ENCODE measurements around the gene TRABD2B. TPM values are rescaled to one million over a fixed set of nuclear protein-coding genes. Genes with fewer than 3 reads are reported as not detected.

Gene TRABD2B
- total and polyA plus RNA-seq, 7 donors: 0.08 to 0.76 (median 0.42) TPM

- H3K36me3 ChIP-seq (ENCODE audit: insufficient read depth in 1 of 2, low read depth in 1 of 2): no peaks in the 10 kb centered on the region
- no peak overlapping the region for H3K27ac ChIP-seq
- no peak for DNase-seq
- H3K27me3 ChIP-seq (ENCODE audit: insufficient read depth in 3 of 3, low read length in 2 of 3): peaks cover 0 to 84% (median 12%) of the 10 kb centered on the region in 3 donors
- WGBS, 3 donors: 79 to 83% (median 82%) methylated on average over 4 of the region's 4 CpGs
- no peaks in the 10 kb centered on the region for H3K9me3 ChIP-seq
- no peak for TF ChIP-seq CTCF (IDR thresholded peaks at IDR 0.05)
- intact Hi-C loops (cut with DNase I): loop anchor here (5.0 kb wide), 5 partner anchors 182 to 532 kb away; partner anchors contain the start of gene FOXD2 (in 2 of the 2)
- ATAC-seq: no peak
- H3K4me3 ChIP-seq: no peak overlapping the region
- peaks cover 11% of the 10 kb centered on the region for H3K4me1 ChIP-seq
Observed at GRCh38 chr1:47713975-47714767, 283.0 kb downstream of the TRABD2B start.

- no peaks in the 10 kb centered on the region for H3K36me3 ChIP-seq (ENCODE audit: insufficient read depth in 1 of 2, low read depth in 1 of 2)
- TF ChIP-seq CTCF (IDR thresholded peaks at IDR 0.05): no peak
- 69 to 74% (median 72%) methylated on average over 9 of the region's 9 CpGs for WGBS, 3 donors
- DNase-seq: no peak
- no peak overlapping the region for H3K27ac ChIP-seq
- H3K4me3 ChIP-seq: no peak overlapping the region
- intact Hi-C loops (cut with DNase I): loop anchor here (5.0 kb wide), 5 partner anchors 181 to 531 kb away; partner anchors contain the start of gene FOXD2 (in 2 of the 2)
- H3K27me3 ChIP-seq (ENCODE audit: insufficient read depth in 3 of 3, low read length in 2 of 3): peaks cover 0 to 92% (median 16%) of the 10 kb centered on the region in 3 donors
- no peaks in the 10 kb centered on the region for H3K9me3 ChIP-seq
- no peak for ATAC-seq
- peaks cover 11% of the 10 kb centered on the region for H3K4me1 ChIP-seq
Observed at GRCh38 chr1:47713333-47713953, 283.7 kb downstream of the TRABD2B start.

GRCh38 chr1:47712596-47713299 is 284.4 kb downstream of the TRABD2B start:
- Histone ChIP-seq H3K27ac (no peak overlapping the region), H3K9me3 (no peaks in the 10 kb centered on the region), H3K27me3 (ENCODE audit: insufficient read depth in 3 of 3, low read length in 2 of 3) (peaks cover 0 to 94% (median 17%) of the 10 kb centered on the region in 3 donors), H3K36me3 (ENCODE audit: insufficient read depth in 1 of 2, low read depth in 1 of 2) (no peaks in the 10 kb centered on the region), H3K4me1 (peaks cover 11% of the 10 kb centered on the region), H3K4me3 (no peak overlapping the region)
- ATAC-seq (no peak), DNase-seq (no peak)
- TF ChIP-seq CTCF (IDR thresholded peaks at IDR 0.05): no peak
- intact Hi-C loops (cut with DNase I): loop anchor here (5.0 kb wide), 5 partner anchors 180 to 530 kb away; partner anchors contain the start of gene FOXD2 (in 2 of the 2)
- 67 to 73% (median 71%) methylated on average over 16 of the region's 16 CpGs for WGBS, 3 donors

GRCh38 chr1:47711848-47712492 is 285.2 kb downstream of the TRABD2B start:
- H3K36me3 ChIP-seq (ENCODE audit: insufficient read depth in 1 of 2, low read depth in 1 of 2): no peaks in the 10 kb centered on the region
- ATAC-seq (no peak), DNase-seq (no peak)
- no peak overlapping the region for H3K4me3 ChIP-seq
- no peak overlapping the region for H3K27ac ChIP-seq
- intact Hi-C loops (cut with DNase I): loop anchor here (2.0 to 5.0 kb wide), 6 partner anchors 180 to 533 kb away; partner anchors contain the start of gene FOXD2 (in 2 of the 2)
- no peak for TF ChIP-seq CTCF (IDR thresholded peaks at IDR 0.05)
- 58 to 69% (median 62%) methylated on average over 6 of the region's 6 CpGs for WGBS, 3 donors
- H3K4me1 ChIP-seq: peaks cover 11% of the 10 kb centered on the region
- H3K9me3 ChIP-seq: no peaks in the 10 kb centered on the region
- peaks cover 0 to 91% (median 17%) of the 10 kb centered on the region in 3 donors for H3K27me3 ChIP-seq (ENCODE audit: insufficient read depth in 3 of 3, low read length in 2 of 3)

Data from psoas muscle (tissue), 8 donors.